Activated CD8-positive, alpha-beta memory T cell treated with anti-CD3 and anti-CD28 coated beads, Interleukin-2, amount 50 U/mL, for 4 hours (primary cell): ENCODE measurements around the gene PRPF38A.

Experiments
- DNase-seq: peaks from one replicate; pipeline ENCODE4 v3.0.0-alpha.2; 2020

PRPF38A gene

GRCh38 chr1:52469108-52469507 is 64.7 kb downstream of the PRPF38A start:
- no peak for DNase-seq
